ENCODE data around the gene ANKUB1. TPM values are rescaled to one million over a fixed set of nuclear protein-coding genes. Genes with fewer than 3 reads are reported as not detected.

Gene ANKUB1
- total and polyA plus RNA-seq, 10 of the 15 experiments (the other 5 are each of a cell fraction or from before 2014, with no cell fraction given), result 0.08 TPM; not detected in 9

GRCh38 chr3:149839896-149840295, 47.5 kb upstream of the ANKUB1 start:
- Histone ChIP-seq H3K27me3 (replicated peaks in 1 of 2; ENCODE audit: control insufficient read depth in 2 of 2, insufficient read depth in 2 of 2, low read length in 1 of 2) (no peaks in the 10 kb centered on the region), H3K27ac (ENCODE audit: control insufficient read depth, insufficient read depth) (no peak overlapping the region), H3K9ac (ENCODE audit: control insufficient read depth, insufficient read depth, low read length) (no peak overlapping the region), H3K4me1 (ENCODE audit: control insufficient read depth, insufficient read depth, low read length) (no peaks in the 10 kb centered on the region), H3K9me3 (replicated peaks; ENCODE audit: control insufficient read depth, insufficient read depth, low read length) (peaks cover 18% of the 10 kb centered on the region), H3K79me2 (ENCODE audit: control insufficient read depth, insufficient read depth, low read length) (peaks cover 5% of the 10 kb centered on the region), H3K36me3 (ENCODE audit: control insufficient read depth in 2 of 2, insufficient read depth in 2 of 2, low read length in 1 of 2) (no peaks in the 10 kb centered on the region; a peak in 1 of 4 replicates), H3K4me3 (no peak overlapping the region), H4K20me1 (ENCODE audit: control insufficient read depth, insufficient read depth) (no peaks in the 10 kb centered on the region), H3K4me2 (ENCODE audit: control insufficient read depth, insufficient read depth) (no peak overlapping the region), H2AFZ (ENCODE audit: control insufficient read depth, low read depth, low read length) (no peak overlapping the region)
- TF ChIP-seq BMI1 (IDR thresholded peaks at IDR 0.05; ENCODE audit: borderline replicate concordance) (no peak), SMARCA5 (IDR thresholded peaks at IDR 0.05) (no peak), NRF1 (conservative IDR thresholded peaks at IDR 0.05; ENCODE audit: low read depth, low read length) (no peak), SMAD5 (IDR thresholded peaks at IDR 0.05; ENCODE audit: low read depth) (no peak), YY1 (IDR thresholded peaks at IDR 0.05; ENCODE audit: low read depth, low read length) (no peak), CREB1 (IDR thresholded peaks at IDR 0.05; ENCODE audit: low read depth) (no peak), STAT1 (conservative IDR thresholded peaks at IDR 0.05) (no peak), MXI1 (IDR thresholded peaks at IDR 0.05; ENCODE audit: low read depth, low read length) (no peak), ASH2L (IDR thresholded peaks at IDR 0.05; ENCODE audit: borderline replicate concordance, low read depth) (no peak), RCOR1 (conservative IDR thresholded peaks at IDR 0.05; ENCODE audit: low read depth, low read length) (no peak), FOXK2 (IDR thresholded peaks at IDR 0.05) (no peak), IKZF2 (IDR thresholded peaks at IDR 0.05) (no peak), PKNOX1 (IDR thresholded peaks at IDR 0.05) (no peak)
- TF ChIP-seq, protein P1, sequence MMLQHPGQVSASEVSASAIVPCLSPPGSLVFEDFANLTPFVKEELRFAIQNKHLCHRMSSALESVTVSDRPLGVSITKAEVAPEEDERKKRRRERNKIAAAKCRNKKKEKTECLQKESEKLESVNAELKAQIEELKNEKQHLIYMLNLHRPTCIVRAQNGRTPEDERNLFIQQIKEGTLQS (IDR thresholded peaks at IDR 0.05; ENCODE audit: borderline replicate concordance, extremely low read depth, low read depth, low read length), result no peak
- 98% methylated on average over 3 of the region's 3 CpGs for WGBS (ENCODE audit: insufficient coverage, insufficient replicate concordance, low lambda C conversion rate, missing lambda C conversion rate)
- no peak for ATAC-seq
- POLR2A ChIA-PET, result no interaction called here
- SMC1A ChIA-PET (ENCODE audit: uncharacterized antibody, unreplicated experiment), result no interaction called here
- in situ Hi-C loops (cut with MboI) (no loop called here), intact Hi-C loops (cut with micrococcal nuclease; ENCODE audit: unreplicated experiment) (no loop called here)
- no peak for FAIRE-seq
- CTCF ChIA-PET, result interaction anchor here (0.6 to 1.5 kb wide), 2 partner anchors 32 to 378 kb away, joined by 3 to 8 read pairs; no protein-coding TSS in a partner anchor
- no TSS peak for BruUV-seq (replicated peaks)
- RAD21 ChIA-PET (ENCODE audit: unreplicated experiment), result no interaction called here
- DNase-seq (ENCODE audit: low read depth, low spot score), result no peak

All from GM12878 (cell line).